ENCODE data around the gene KRR1.
"Not testable (repeated sequence)": the region's sequence is repeated elsewhere in the genome, so short reads cannot be mapped to it uniquely, and the experiment has no call there.

Gene KRR1

GRCh38 chr12:75444429-75445136 is 66.8 kb downstream of the KRR1 start:
- TF ChIP-seq, protein P1, sequence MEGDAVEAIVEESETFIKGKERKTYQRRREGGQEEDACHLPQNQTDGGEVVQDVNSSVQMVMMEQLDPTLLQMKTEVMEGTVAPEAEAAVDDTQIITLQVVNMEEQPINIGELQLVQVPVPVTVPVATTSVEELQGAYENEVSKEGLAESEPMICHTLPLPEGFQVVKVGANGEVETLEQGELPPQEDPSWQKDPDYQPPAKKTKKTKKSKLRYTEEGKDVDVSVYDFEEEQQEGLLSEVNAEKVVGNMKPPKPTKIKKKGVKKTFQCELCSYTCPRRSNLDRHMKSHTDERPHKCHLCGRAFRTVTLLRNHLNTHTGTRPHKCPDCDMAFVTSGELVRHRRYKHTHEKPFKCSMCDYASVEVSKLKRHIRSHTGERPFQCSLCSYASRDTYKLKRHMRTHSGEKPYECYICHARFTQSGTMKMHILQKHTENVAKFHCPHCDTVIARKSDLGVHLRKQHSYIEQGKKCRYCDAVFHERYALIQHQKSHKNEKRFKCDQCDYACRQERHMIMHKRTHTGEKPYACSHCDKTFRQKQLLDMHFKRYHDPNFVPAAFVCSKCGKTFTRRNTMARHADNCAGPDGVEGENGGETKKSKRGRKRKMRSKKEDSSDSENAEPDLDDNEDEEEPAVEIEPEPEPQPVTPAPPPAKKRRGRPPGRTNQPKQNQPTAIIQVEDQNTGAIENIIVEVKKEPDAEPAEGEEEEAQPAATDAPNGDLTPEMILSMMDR (IDR thresholded peaks at IDR 0.05; ENCODE audit: control insufficient read depth, extremely low read depth, insufficient read depth) = no peak
- no peak for DNase-seq (ENCODE audit: low read depth)
- H3K4me3 ChIP-seq (ENCODE audit: low read depth, low read length) = no peak overlapping the region

DNA sequence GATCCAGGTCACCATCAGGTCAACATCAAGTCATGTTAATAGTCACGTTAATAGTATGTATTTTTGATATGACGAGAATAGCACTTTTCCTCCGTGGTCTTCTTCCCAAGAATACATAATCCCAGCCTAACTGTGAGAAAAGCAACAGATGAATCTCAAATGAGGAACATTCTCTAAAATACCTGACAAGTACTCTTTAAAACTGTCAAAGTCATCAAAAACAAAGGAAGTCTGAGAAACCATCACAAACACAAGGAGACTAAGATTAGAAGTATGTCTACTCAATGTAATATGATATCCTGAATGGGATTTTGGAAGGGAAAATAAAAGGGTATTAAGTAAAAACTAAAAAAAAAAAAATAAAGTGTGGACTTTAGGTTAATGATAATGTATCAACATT is 67.7 kb downstream of the KRR1 start:
- TF ChIP-seq, protein P1 (IDR thresholded peaks at IDR 0.05; ENCODE audit: control insufficient read depth, extremely low read depth, insufficient read depth) = no peak
- H3K4me3 ChIP-seq (ENCODE audit: low read depth, low read length) = no peak overlapping the region
- DNase-seq (ENCODE audit: low read depth) = no peak

GRCh38 chr12:75442454-75442853 is 69.0 kb downstream of the KRR1 start:
- H3K4me3 ChIP-seq (ENCODE audit: low read depth, low read length); DNase-seq (ENCODE audit: low read depth): not testable (repeated sequence)

GRCh38 chr12:75441687-75442449 is 69.5 kb downstream of the KRR1 start:
- DNase-seq (ENCODE audit: low read depth); H3K4me3 ChIP-seq (ENCODE audit: low read depth, low read length): not testable (repeated sequence)

All from LNCaP clone FGC (cell line).